Stomach (tissue), 8 donors: ENCODE results near the gene TAF1. TPM values are rescaled to one million over a fixed set of nuclear protein-coding genes. Genes with fewer than 3 reads are reported as not detected.

Experiments
- polyA plus RNA-seq, 3 donors: library from polyadenylated mRNA; stranded (reverse); fragments of 200-250 nt; gene quantifications; one replicate each; pipeline ENCODE4 v1.2.3, GENCODE V29; 2013
- small RNA-seq, 4 donors: library from RNA; depleted of rRNA; stranded (forward); fragments of <200 nt; gene quantifications; one replicate each; pipeline ENCODE3, GENCODE V24; 2016
- total RNA-seq, 5 donors: library from RNA; depleted of rRNA; stranded (reverse); fragments of >200 nt; gene quantifications; one replicate each; pipeline versions ENCODE4 v1.1.0 to v1.2.3, GENCODE V29; 2014 to 2016
- donor health status: healthy with polysubstance abuse.
- donor health status: Bipolar disorder and iron deficiency.
- donor health status: healthy.

TAF1 gene
- total and polyA plus RNA-seq, 8 donors, result 5.8 to 118 (median 31.3) TPM

Small RNA genes lying within 50 kb of the gene (small RNA-seq; reads per million reads assigned to genes)
- gene AL590762.4 (0 reads per million in 4 donors), gene RF00019 (0 reads per million in 4 donors)

Other genes with a start within 250 kb of the TAF1 start
- gene MED12, start 247.8 kb upstream of the TAF1 start, total RNA-seq, result 10 to 100 TPM; 20.7 to 53.3 (median 36.2) TPM
- 1 to 10 TPM; 6.2 to 9.5 (median 8.2) TPM for gene MED12, start 247.8 kb upstream of the TAF1 start, polyA plus RNA-seq
- 10 to 100 TPM in 1 of 5 donors, 1 to 10 TPM in 1, under 1 TPM in 1, not detected in 2; 0.92 to 10.7 (median 1.0) TPM for gene NLGN3, start 221.5 kb upstream of the TAF1 start, total RNA-seq
- gene NLGN3, start 221.5 kb upstream of the TAF1 start, polyA plus RNA-seq, result under 1 TPM; 0.12 to 0.50 (median 0.31) TPM
- gene GJB1, start 143.1 kb upstream of the TAF1 start, total RNA-seq, result 10 to 100 TPM in 1 of 5 donors, 1 to 10 TPM in 2, not detected in 2; 6.6 to 39.7 (median 8.1) TPM
- gene GJB1, start 143.1 kb upstream of the TAF1 start, polyA plus RNA-seq, result 10 to 100 TPM in 1 of 3 donors, 1 to 10 TPM in 2; 6.6 to 18.4 (median 7.3) TPM
- 10 to 100 TPM in 4 of 5 donors, 1 to 10 TPM in 1; 4.9 to 53.6 (median 15.2) TPM for gene ZMYM3, start 112.2 kb upstream of the TAF1 start, total RNA-seq
- 1 to 10 TPM; 2.9 to 7.4 (median 4.2) TPM for gene ZMYM3, start 112.2 kb upstream of the TAF1 start, polyA plus RNA-seq
- gene NONO, start 82.7 kb upstream of the TAF1 start, total RNA-seq, result 100 to 1,000 TPM; 123 to 332 (median 252) TPM
- gene NONO, start 82.7 kb upstream of the TAF1 start, polyA plus RNA-seq, result 100 to 1,000 TPM; 104 to 139 (median 111) TPM
- gene ITGB1BP2, start 64.6 kb upstream of the TAF1 start, total RNA-seq, result 100 to 1,000 TPM in 1 of 5 donors, 10 to 100 TPM in 1, 1 to 10 TPM in 1, not detected in 2; 8.8 to 126 (median 14.3) TPM
- gene ITGB1BP2, start 64.6 kb upstream of the TAF1 start, polyA plus RNA-seq, result 1 to 10 TPM; 1.3 to 3.7 (median 2.0) TPM
- 100 to 1,000 TPM in 4 of 5 donors, 10 to 100 TPM in 1; 53.9 to 303 (median 230) TPM for gene OGT, start 166.7 kb downstream of the TAF1 start, total RNA-seq
- 10 to 100 TPM in 2 of 3 donors, 1 to 10 TPM in 1; 9.6 to 63.9 (median 10.5) TPM for gene OGT, start 166.7 kb downstream of the TAF1 start, polyA plus RNA-seq
- gene GCNA, start 212.1 kb downstream of the TAF1 start, total RNA-seq, result 10 to 100 TPM in 2 of 5 donors, 1 to 10 TPM in 3; 1.5 to 18.3 (median 4.1) TPM
- gene GCNA, start 212.1 kb downstream of the TAF1 start, polyA plus RNA-seq, result 1 to 10 TPM in 1 of 3 donors, under 1 TPM in 2; 0.46 to 1.7 (median 0.50) TPM